SH-SY5Y (cell line): ENCODE measurements around the gene RPP21.

Experiments
- GATA2 ChIP-seq: IDR thresholded peaks from 2 replicates; pipeline ENCODE4 v1.6.1; 2011; ENCODE audit warnings: mild to moderate bottlenecking, low read depth, low read length
- GATA3 ChIP-seq: IDR thresholded peaks from 2 replicates; pipeline ENCODE4 v1.6.1; 2011; ENCODE audit warnings: low read depth, mild to moderate bottlenecking, low read length, moderate library complexity

- TF ChIP-seq GATA2 (no peak), GATA3 (no peak)
Observed at GRCh38 chr6:30312676-30313321, 32.2 kb upstream of the RPP21 start.
